HFFc6 (cell line): Measurements from ENCODE around the gene FCHSD2. TPM values are rescaled to one million over a fixed set of nuclear protein-coding genes. Genes with fewer than 3 reads are reported as not detected.
"Not testable (repeated sequence)": the region's sequence is repeated elsewhere in the genome, so short reads cannot be mapped to it uniquely, and the experiment has no call there.

Source experiments
- DNase-seq: peaks from one replicate; pipeline ENCODE4 v3.0.0-alpha.2; 2018
- H3K27ac Mint-ChIP-seq: 2 replicates; pipeline ENCODE4 v1.8.0; 2020; ENCODE audit warnings: mild to moderate bottlenecking, mixed read lengths
- H3K27me3 Mint-ChIP-seq: 2 replicates; pipeline ENCODE4 v1.8.0; 2021; ENCODE audit warnings: mild to moderate bottlenecking, moderate library complexity, mixed read lengths; ENCODE audit not compliant: insufficient read depth
- H3K36me3 Mint-ChIP-seq: 2 replicates; pipeline ENCODE4 v1.8.0; 2021; ENCODE audit warnings: low read depth, mixed read lengths
- H3K4me1 Mint-ChIP-seq: 2 replicates; pipeline ENCODE4 v1.8.0; 2020; ENCODE audit warnings: low read depth, mixed read lengths
- H3K4me3 Mint-ChIP-seq: 2 replicates; pipeline ENCODE4 v1.8.0; 2020; ENCODE audit warnings: mild to moderate bottlenecking, moderate library complexity, mixed read lengths
- H3K9me3 Mint-ChIP-seq: 2 replicates; pipeline ENCODE4 v1.8.0; 2020; ENCODE audit warnings: mild to moderate bottlenecking, mixed read lengths
- total RNA-seq, 6 experiments: library from RNA; stranded (reverse); fragmentation: NEBNext Ultra II Directional; extraction: Animal tissue kit (Norgen Biotek cat#: 25700); gene quantifications; 2 replicates in 1 of 6; 3 replicates in 5 of 6; pipeline ENCODE4 v1.2.3, GENCODE V29; 2021
- TF ChIP-seq, protein P1 (sequence below): fragments of 200-600 bp; sonication (generic); IDR thresholded peaks from 2 replicates; pipeline ENCODE4 v1.5.0; 2021; ENCODE audit warnings: antibody characterized with exemption, mild to moderate bottlenecking

FCHSD2 gene
- total RNA-seq, 6 experiments from 2014 or later: 58.9 to 68.2 (median 65.0) TPM

DNA sequence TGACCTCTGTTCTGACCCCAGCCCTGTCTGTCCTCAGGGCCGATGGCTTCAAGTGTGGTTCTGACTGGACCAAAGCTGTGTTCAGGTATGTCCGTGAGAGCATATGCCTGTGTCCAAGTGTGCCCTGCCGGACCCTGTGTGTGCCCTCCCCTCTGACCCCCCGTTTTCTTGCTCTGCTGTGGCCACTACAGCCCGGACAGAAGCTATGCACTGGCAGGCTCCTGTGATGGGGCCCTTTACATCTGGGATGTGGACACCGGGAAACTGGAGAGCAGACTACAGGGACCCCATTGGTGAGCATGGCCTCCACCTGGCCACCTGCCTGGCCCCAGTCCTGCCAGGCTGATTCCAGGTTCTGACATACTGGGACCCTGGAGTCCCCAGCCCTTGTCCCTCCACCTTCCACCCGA is 313.4 kb downstream of the FCHSD2 start:
- no peak for DNase-seq
- H3K4me3 Mint-ChIP-seq: no peak overlapping the region
- TF ChIP-seq, protein P1, sequence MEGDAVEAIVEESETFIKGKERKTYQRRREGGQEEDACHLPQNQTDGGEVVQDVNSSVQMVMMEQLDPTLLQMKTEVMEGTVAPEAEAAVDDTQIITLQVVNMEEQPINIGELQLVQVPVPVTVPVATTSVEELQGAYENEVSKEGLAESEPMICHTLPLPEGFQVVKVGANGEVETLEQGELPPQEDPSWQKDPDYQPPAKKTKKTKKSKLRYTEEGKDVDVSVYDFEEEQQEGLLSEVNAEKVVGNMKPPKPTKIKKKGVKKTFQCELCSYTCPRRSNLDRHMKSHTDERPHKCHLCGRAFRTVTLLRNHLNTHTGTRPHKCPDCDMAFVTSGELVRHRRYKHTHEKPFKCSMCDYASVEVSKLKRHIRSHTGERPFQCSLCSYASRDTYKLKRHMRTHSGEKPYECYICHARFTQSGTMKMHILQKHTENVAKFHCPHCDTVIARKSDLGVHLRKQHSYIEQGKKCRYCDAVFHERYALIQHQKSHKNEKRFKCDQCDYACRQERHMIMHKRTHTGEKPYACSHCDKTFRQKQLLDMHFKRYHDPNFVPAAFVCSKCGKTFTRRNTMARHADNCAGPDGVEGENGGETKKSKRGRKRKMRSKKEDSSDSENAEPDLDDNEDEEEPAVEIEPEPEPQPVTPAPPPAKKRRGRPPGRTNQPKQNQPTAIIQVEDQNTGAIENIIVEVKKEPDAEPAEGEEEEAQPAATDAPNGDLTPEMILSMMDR: no peak
- 0 out of 2 replicates have a peak, but pooled peaks cover 6% of the 10 kb centered on the region for H3K36me3 Mint-ChIP-seq
- peaks cover 16% of the 10 kb centered on the region for H3K27me3 Mint-ChIP-seq
- H3K27ac Mint-ChIP-seq: no peak overlapping the region
- peaks cover 23% of the 10 kb centered on the region for H3K4me1 Mint-ChIP-seq
- H3K9me3 Mint-ChIP-seq: no peaks in the 10 kb centered on the region

DNA sequence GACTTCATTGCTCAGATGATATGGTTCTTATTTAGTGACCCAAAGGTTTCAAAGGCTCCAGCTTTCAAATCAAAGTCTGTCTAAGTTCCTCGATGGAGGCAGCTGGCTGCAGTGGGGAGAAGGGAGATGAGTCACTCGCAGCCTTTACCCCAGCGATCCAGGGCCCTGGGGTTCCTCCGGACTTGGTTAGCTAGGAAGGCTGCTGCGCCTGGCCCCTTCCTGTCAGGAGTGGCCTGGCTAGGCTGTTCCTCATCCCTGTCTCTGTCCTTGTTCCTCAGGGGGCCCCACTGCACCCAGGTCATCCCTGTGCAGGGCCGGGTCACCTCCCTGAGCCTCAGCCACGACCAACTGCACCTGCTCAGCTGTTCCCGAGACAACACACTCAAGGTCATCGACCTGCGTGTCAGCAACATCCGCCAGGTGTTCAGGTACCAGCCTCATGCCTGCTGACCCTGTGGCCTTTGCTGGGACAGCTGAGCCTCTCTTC is 314.0 kb downstream of the FCHSD2 start:
- peak overlapping the region; percentile 26; the same call in 1 of the 2 replicates for H3K27ac Mint-ChIP-seq
- DNase-seq: no peak
- H3K9me3 Mint-ChIP-seq: no peaks in the 10 kb centered on the region
- no peak overlapping the region for H3K4me3 Mint-ChIP-seq
- TF ChIP-seq, protein P1: no peak
- H3K27me3 Mint-ChIP-seq: peaks cover 21% of the 10 kb centered on the region
- H3K4me1 Mint-ChIP-seq: peaks cover 23% of the 10 kb centered on the region
- H3K36me3 Mint-ChIP-seq: 0 out of 2 replicates have a peak, but pooled peaks cover 3% of the 10 kb centered on the region

DNA sequence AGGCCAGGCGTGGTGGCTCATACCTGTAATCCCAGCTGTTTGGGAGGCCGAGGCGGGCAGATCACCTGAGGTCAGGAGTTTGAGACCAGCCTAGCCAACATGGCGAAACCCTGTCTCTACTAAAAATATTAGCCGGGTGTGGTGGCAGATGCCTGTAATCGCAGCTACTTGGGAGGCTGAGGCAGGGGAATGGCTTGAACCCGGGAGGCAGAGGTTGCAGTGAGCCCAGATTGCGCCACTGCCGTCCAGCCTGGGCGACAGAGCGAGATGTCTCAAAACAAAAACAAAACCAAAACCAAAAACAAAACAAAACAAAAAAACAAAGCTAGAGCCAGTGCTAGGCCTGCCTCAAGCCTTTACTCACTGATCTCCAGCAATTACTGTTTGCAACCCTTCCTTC is 314.5 kb downstream of the FCHSD2 start:
- not testable (repeated sequence) for H3K36me3 Mint-ChIP-seq, DNase-seq, H3K4me3 Mint-ChIP-seq, H3K9me3 Mint-ChIP-seq
- H3K27ac Mint-ChIP-seq: peak overlapping the region; percentile 26; the same call in 1 of the 2 replicates
- H3K27me3 Mint-ChIP-seq: peaks cover 21% of the 10 kb centered on the region
- peaks cover 23% of the 10 kb centered on the region for H3K4me1 Mint-ChIP-seq

DNA sequence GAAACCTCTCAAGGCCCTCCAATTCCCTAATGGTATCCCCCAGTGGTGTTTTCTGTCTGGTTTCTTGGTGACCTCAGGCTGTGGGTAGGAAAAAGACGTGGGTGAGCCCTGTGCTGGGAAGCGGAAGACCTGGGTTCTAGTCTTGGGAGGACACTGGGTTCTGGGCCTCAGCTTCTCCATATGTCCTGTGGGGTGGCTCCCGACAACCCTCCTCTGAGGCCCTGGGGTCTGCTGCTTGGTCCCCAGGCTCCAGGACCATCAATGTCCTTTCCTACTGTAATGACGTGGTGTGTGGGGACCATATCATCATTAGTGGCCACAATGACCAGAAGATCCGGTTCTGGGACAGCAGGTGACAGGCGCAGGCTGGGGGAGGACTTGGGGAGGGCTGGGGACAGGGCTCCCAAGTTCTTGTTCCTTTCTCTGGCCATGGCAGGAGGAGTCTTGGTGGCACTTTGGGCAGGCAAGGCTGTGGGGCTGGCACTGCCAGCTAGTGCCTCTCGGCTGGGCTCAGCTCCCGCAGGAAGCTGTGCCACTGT is 315.1 kb downstream of the FCHSD2 start:
- Mint-ChIP-seq H3K4me1 (peaks cover 21% of the 10 kb centered on the region), H3K9me3 (no peaks in the 10 kb centered on the region), H3K36me3 (no peaks in the 10 kb centered on the region), H3K27me3 (peaks cover 21% of the 10 kb centered on the region), H3K27ac (no peak overlapping the region), H3K4me3 (no peak overlapping the region)
- no peak for DNase-seq
- TF ChIP-seq, protein P1: no peak

DNA sequence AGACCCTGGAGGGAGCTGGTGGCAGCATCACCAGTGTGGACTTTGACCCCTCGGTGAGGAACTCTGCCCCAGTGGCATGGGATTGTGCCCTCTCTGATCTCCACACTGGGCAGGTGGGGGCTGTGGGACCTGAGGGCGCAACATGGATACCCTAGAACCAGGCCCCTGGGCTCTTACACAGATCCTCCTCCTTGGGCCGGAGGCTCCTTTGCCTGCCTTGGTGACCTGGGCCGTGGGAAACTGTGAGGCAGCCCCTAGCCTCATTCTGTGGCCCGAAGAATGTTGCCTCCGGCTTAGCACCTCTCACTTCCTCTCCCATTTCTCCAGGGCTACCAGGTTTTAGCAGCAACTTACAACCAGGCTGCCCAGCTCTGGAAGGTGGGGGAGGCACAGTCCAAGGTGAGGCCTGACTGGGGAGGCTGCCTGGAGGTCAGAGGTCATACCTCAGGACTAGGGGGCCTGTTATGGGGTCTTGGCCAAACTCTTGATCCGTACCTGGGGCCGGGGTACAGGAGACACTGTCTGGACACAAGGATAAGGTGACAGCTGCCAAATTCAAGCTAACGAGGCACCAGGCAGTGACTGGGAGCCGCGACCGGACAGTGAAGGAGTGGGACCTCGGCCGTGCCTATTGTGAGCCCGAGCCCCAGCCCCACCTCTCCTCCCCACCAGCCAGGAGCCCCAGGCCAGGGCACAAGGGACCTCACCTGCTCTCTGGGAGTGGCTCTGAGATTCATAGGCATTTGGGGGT is 315.8 kb downstream of the FCHSD2 start:
- no peak for DNase-seq
- no peaks in the 10 kb centered on the region for H3K36me3 Mint-ChIP-seq
- no peaks in the 10 kb centered on the region for H3K9me3 Mint-ChIP-seq
- TF ChIP-seq, protein P1: no peak
- H3K4me3 Mint-ChIP-seq: no peak overlapping the region
- H3K27me3 Mint-ChIP-seq: peaks cover 21% of the 10 kb centered on the region
- H3K4me1 Mint-ChIP-seq: peaks cover 15% of the 10 kb centered on the region
- no peak overlapping the region for H3K27ac Mint-ChIP-seq

DNA sequence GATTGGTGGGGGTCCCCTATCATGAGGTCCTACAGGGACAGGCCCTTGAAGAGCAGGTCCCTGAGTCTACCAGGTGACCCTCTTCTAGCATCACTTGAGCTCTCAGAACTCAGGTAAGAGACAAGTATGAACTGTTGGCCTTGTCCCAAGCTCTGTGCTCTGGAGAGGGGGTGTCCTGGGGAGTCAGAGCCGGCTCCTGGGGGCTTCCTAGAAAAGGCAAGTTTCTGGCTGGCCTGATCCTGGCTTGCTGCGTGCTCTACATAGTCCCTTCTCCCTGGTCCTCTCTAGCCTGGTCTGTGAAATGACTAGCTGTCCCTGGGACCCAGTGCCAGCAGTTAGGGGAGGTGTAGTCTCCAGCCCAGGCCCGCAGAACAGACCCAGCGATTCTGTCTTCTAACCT is 316.5 kb downstream of the FCHSD2 start:
- no peak for DNase-seq

More for the DNA sequence above, 316.5 kb downstream of the FCHSD2 start:
- peaks cover 25% of the 10 kb centered on the region for H3K27me3 Mint-ChIP-seq
- peaks cover 15% of the 10 kb centered on the region for H3K4me1 Mint-ChIP-seq
- TF ChIP-seq, protein P1: no peak
- peak overlapping the region; percentile 44; the same call in 1 of the 2 replicates for H3K27ac Mint-ChIP-seq
- no peaks in the 10 kb centered on the region for H3K9me3 Mint-ChIP-seq
- no peak overlapping the region for H3K4me3 Mint-ChIP-seq
- no peaks in the 10 kb centered on the region for H3K36me3 Mint-ChIP-seq
